ENCODE measurements around the gene USP17L5.
"Not testable (repeated sequence)": the region's sequence is repeated elsewhere in the genome, so short reads cannot be mapped to it uniquely, and the experiment has no call there.

Gene USP17L5

GRCh38 chr4:9384126-9384525 lies 44.9 kb downstream of the USP17L5 start:
- ATAC-seq (replicated peaks; ENCODE audit: extremely low read depth, poor library complexity, severe bottlenecking) (no peak), DNase-seq (ENCODE audit: low spot score in 2 of 2) (no peak)
- no peaks in the 10 kb centered on the region for H3K4me1 Mint-ChIP-seq
- H3K36me3 Mint-ChIP-seq (ENCODE audit: insufficient read depth): no peaks in the 10 kb centered on the region
- H3K4me3 Mint-ChIP-seq: no peak overlapping the region
- H3K27ac Mint-ChIP-seq (ENCODE audit: low read depth): no peak overlapping the region
- peaks cover 9% of the 10 kb centered on the region for H3K27me3 Mint-ChIP-seq
- no peaks in the 10 kb centered on the region for H3K9me3 Mint-ChIP-seq

- ATAC-seq (replicated peaks; ENCODE audit: extremely low read depth, poor library complexity, severe bottlenecking); H3K4me3 Mint-ChIP-seq; H3K27me3 Mint-ChIP-seq; H3K9me3 Mint-ChIP-seq; H3K4me1 Mint-ChIP-seq; H3K27ac Mint-ChIP-seq (ENCODE audit: low read depth); H3K36me3 Mint-ChIP-seq (ENCODE audit: insufficient read depth); DNase-seq (ENCODE audit: low spot score in 2 of 2): not testable (repeated sequence)
Observed at GRCh38 chr4:9389001-9389400, 49.8 kb downstream of the USP17L5 start.
